Measurements from ENCODE around the gene ASH1L. TPM values are rescaled to one million over a fixed set of nuclear protein-coding genes. Genes with fewer than 3 reads are reported as not detected.

The ASH1L gene
- total and polyA plus RNA-seq, 9 of the 15 experiments (the other 6 are each of a cell fraction or from before 2014, with no cell fraction given): 2.0 to 23.3 (median 14.6) TPM

DNA sequence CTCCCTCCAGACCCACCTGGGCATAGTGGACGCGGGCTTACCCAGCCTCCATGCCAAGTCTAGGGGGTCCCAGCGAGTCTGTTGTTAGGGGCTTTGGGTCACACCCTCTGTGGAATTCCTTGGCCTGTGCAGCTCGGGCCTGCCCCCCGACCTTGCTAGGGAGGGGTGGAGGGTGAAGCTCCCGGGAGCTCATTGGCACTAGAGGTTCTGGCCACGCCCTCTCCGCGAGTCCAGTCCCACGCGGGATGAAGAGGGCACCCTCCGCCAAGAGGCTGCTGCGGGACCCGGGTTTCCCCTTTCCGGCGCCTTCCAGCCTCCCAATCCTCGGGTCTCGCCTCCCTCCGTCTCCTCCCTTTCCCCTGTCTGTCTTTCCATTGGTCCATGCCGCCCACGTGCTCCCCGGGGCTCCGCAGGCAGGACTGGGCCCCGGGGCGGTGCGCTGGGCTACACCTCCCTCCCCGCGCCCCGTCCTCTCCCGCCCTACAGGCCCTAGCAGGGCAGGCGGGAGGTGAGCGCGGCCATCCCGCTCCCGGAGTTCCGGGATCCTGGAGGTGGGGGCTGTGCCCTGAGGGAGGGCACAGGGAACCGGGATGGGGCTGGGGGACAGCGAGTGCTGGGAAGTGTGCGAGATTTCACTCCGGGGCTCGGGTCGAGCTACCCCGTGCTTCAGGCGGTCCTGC, 238.4 kb downstream of the ASH1L start (continued):
- TF ChIP-seq, protein P1, sequence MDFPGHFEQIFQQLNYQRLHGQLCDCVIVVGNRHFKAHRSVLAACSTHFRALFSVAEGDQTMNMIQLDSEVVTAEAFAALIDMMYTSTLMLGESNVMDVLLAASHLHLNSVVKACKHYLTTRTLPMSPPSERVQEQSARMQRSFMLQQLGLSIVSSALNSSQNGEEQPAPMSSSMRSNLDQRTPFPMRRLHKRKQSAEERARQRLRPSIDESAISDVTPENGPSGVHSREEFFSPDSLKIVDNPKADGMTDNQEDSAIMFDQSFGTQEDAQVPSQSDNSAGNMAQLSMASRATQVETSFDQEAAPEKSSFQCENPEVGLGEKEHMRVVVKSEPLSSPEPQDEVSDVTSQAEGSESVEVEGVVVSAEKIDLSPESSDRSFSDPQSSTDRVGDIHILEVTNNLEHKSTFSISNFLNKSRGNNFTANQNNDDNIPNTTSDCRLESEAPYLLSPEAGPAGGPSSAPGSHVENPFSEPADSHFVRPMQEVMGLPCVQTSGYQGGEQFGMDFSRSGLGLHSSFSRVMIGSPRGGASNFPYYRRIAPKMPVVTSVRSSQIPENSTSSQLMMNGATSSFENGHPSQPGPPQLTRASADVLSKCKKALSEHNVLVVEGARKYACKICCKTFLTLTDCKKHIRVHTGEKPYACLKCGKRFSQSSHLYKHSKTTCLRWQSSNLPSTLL (IDR thresholded peaks at IDR 0.05): no peak
- TF ChIP-seq, protein P2, sequence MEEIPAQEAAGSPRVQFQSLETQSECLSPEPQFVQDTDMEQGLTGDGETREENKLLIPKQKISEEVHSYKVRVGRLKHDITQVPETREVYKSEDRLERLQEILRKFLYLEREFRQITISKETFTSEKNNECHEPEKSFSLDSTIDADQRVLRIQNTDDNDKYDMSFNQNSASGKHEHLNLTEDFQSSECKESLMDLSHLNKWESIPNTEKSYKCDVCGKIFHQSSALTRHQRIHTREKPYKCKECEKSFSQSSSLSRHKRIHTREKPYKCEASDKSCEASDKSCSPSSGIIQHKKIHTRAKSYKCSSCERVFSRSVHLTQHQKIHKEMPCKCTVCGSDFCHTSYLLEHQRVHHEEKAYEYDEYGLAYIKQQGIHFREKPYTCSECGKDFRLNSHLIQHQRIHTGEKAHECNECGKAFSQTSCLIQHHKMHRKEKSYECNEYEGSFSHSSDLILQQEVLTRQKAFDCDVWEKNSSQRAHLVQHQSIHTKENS (CRISPR knock-in tag; IDR thresholded peaks at IDR 0.05): no peak
- TF ChIP-seq ZNF354B (CRISPR knock-in tag; IDR thresholded peaks at IDR 0.05): no peak
- TF ChIP-seq ZNF347 (CRISPR knock-in tag; IDR thresholded peaks at IDR 0.05; ENCODE audit: low read depth): no peak
- TF ChIP-seq ZNF197 (CRISPR knock-in tag; IDR thresholded peaks at IDR 0.05; ENCODE audit: low read depth): no peak
- no peak for TF ChIP-seq ZNF76 (CRISPR knock-in tag; IDR thresholded peaks at IDR 0.05; ENCODE audit: borderline replicate concordance)
- TF ChIP-seq TCF3 (CRISPR knock-in tag; IDR thresholded peaks at IDR 0.05): no peak
- no peak for TF ChIP-seq HSF4 (CRISPR knock-in tag; IDR thresholded peaks at IDR 0.05; ENCODE audit: borderline replicate concordance)
- TF ChIP-seq POLR2G (IDR thresholded peaks at IDR 0.05; ENCODE audit: low read depth, low read length): peak; percentile 90
- TF ChIP-seq GATA2 (CRISPR knock-in tag; IDR thresholded peaks at IDR 0.05): no peak
- TF ChIP-seq, protein P3, sequence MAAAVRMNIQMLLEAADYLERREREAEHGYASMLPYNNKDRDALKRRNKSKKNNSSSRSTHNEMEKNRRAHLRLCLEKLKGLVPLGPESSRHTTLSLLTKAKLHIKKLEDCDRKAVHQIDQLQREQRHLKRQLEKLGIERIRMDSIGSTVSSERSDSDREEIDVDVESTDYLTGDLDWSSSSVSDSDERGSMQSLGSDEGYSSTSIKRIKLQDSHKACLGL (CRISPR knock-in tag; IDR thresholded peaks at IDR 0.05; ENCODE audit: borderline replicate concordance, poor library complexity, severe bottlenecking): no peak
- TF ChIP-seq FOXK1 (CRISPR knock-in tag; IDR thresholded peaks at IDR 0.05; ENCODE audit: borderline replicate concordance): no peak
- no peak for TF ChIP-seq SMARCE1 (IDR thresholded peaks at IDR 0.05)
- TF ChIP-seq ETV5 (CRISPR knock-in tag; IDR thresholded peaks at IDR 0.05; ENCODE audit: low read depth): no peak
- TF ChIP-seq, protein P4, sequence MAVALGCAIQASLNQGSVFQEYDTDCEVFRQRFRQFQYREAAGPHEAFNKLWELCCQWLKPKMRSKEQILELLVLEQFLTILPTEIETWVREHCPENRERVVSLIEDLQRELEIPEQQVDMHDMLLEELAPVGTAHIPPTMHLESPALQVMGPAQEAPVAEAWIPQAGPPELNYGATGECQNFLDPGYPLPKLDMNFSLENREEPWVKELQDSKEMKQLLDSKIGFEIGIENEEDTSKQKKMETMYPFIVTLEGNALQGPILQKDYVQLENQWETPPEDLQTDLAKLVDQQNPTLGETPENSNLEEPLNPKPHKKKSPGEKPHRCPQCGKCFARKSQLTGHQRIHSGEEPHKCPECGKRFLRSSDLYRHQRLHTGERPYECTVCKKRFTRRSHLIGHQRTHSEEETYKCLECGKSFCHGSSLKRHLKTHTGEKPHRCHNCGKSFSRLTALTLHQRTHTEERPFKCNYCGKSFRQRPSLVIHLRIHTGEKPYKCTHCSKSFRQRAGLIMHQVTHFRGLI (CRISPR knock-in tag; IDR thresholded peaks at IDR 0.05): no peak
- no peak for TF ChIP-seq TRIM24 (IDR thresholded peaks at IDR 0.05)
- no peak for TF ChIP-seq ZNF785 (CRISPR knock-in tag; IDR thresholded peaks at IDR 0.05)
- TF ChIP-seq, protein P5, sequence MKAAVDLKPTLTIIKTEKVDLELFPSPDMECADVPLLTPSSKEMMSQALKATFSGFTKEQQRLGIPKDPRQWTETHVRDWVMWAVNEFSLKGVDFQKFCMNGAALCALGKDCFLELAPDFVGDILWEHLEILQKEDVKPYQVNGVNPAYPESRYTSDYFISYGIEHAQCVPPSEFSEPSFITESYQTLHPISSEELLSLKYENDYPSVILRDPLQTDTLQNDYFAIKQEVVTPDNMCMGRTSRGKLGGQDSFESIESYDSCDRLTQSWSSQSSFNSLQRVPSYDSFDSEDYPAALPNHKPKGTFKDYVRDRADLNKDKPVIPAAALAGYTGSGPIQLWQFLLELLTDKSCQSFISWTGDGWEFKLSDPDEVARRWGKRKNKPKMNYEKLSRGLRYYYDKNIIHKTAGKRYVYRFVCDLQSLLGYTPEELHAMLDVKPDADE (conservative IDR thresholded peaks at IDR 0.05; ENCODE audit: control insufficient read depth, low read depth, low read length): peak; percentile 22; the same call in 1 of the 2 replicates
- TF ChIP-seq HCFC1 (IDR thresholded peaks at IDR 0.05; ENCODE audit: low read depth, low read length): no peak
- no peak for TF ChIP-seq KLF6 (CRISPR knock-in tag; IDR thresholded peaks at IDR 0.05; ENCODE audit: borderline replicate concordance)
- no peak for TF ChIP-seq PHF21A (IDR thresholded peaks at IDR 0.05; ENCODE audit: borderline replicate concordance, low read depth)
- TF ChIP-seq TSC22D4 (tag; IDR thresholded peaks at IDR 0.05): no peak
- no peak for TF ChIP-seq XRCC4 (IDR thresholded peaks at IDR 0.05; ENCODE audit: extremely low read depth, insufficient read depth, insufficient read length)
